ENCODE measurements around the gene PRTG. TPM values are rescaled to one million over a fixed set of nuclear protein-coding genes. Genes with fewer than 3 reads are reported as not detected.

The PRTG gene

GRCh38 chr15:55564347-55565145 is 178.4 kb downstream of the PRTG start:
- Histone ChIP-seq H3K4me1 (ENCODE audit: control insufficient read depth, insufficient read depth, low read depth, low read length) (no peaks in the 10 kb centered on the region), H3K18ac (ENCODE audit: low read depth in 1 of 2, low read length in 2 of 2) (no peak overlapping the region), H3K27me3 (ENCODE audit: control insufficient read depth in 1 of 2, insufficient read depth in 1 of 2, low read length in 2 of 2) (no peaks in the 10 kb centered on the region), H4K8ac (ENCODE audit: low read length) (no peak overlapping the region), H3K27ac (ENCODE audit: low read length, poor library complexity, severe bottlenecking) (no peak overlapping the region), H3K23ac (ENCODE audit: low read length in 2 of 2) (no peak overlapping the region), H3K14ac (ENCODE audit: low read length in 2 of 2) (no peak overlapping the region), H3K4ac (ENCODE audit: low read depth in 1 of 2, low read length in 2 of 2) (no peak overlapping the region), H3K4me3 (ENCODE audit: insufficient read depth in 1 of 2, low read depth in 1 of 2, low read length in 2 of 2) (no peak overlapping the region), H2BK15ac (ENCODE audit: low read depth, poor library complexity, severe bottlenecking) (no peak overlapping the region), H2BK5ac (ENCODE audit: low read depth, low read length, poor library complexity, severe bottlenecking) (no peak overlapping the region), H2AFZ (ENCODE audit: low read depth, low read length) (no peak overlapping the region), H4K91ac (ENCODE audit: low read length) (no peak overlapping the region), H3K9ac (ENCODE audit: low read length) (no peak overlapping the region), H3K4me2 (ENCODE audit: low read length, poor library complexity, severe bottlenecking) (no peak overlapping the region), H3K9me3 (ENCODE audit: control insufficient read depth, low read length) (peaks cover 2% of the 10 kb centered on the region), H3K79me1 (replicated peaks; ENCODE audit: low read length, poor library complexity, severe bottlenecking) (peaks cover 16% of the 10 kb centered on the region), H2BK12ac (ENCODE audit: low read length in 2 of 2) (no peak overlapping the region), H2BK120ac (ENCODE audit: low read depth, low read length) (no peak overlapping the region), H3K36me3 (ENCODE audit: control insufficient read depth in 1 of 2, insufficient read depth in 2 of 2, low read depth in 1 of 2, low read length in 2 of 2) (no peaks in the 10 kb centered on the region), H2AK5ac (ENCODE audit: low read length, severe bottlenecking) (no peak overlapping the region)
- WGBS, result 100% methylated on average over 2 of the region's 2 CpGs
- no peak for DNase-seq

DNA sequence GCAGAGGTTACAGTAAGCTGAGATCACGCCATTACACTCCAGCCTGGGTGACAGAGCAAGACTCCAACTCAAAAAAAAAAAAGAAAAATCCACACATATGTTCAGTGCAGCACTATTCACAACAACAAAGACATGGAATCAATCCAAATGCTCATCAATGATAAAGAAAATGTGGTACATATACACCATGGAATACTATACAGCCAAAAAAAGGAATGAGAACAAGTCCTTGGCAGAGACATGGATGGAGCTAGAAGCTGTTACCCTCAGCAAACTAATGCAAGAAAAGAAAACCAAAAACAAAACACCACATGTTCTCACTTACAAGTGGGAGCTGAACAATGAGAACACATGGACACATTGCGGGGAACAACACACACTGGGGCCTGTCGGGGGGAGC is 180.4 kb downstream of the PRTG start:
- H3K79me1 ChIP-seq (replicated peaks; ENCODE audit: low read length, poor library complexity, severe bottlenecking), result peaks cover 15% of the 10 kb centered on the region
- H3K23ac ChIP-seq (ENCODE audit: low read length in 2 of 2), result no peak overlapping the region
- no peak overlapping the region for H3K4me2 ChIP-seq (ENCODE audit: low read length, poor library complexity, severe bottlenecking)
- no peak overlapping the region for H2AK5ac ChIP-seq (ENCODE audit: low read length, severe bottlenecking)
- H3K4me3 ChIP-seq (ENCODE audit: insufficient read depth in 1 of 2, low read depth in 1 of 2, low read length in 2 of 2), result no peak overlapping the region
- no peaks in the 10 kb centered on the region for H3K4me1 ChIP-seq (ENCODE audit: control insufficient read depth, insufficient read depth, low read depth, low read length)
- no peak overlapping the region for H2BK12ac ChIP-seq (ENCODE audit: low read length in 2 of 2)
- H3K9me3 ChIP-seq (ENCODE audit: control insufficient read depth, low read length), result peaks cover 2% of the 10 kb centered on the region
- WGBS, result 95% methylated on average over 2 of the region's 3 CpGs
- H2BK120ac ChIP-seq (ENCODE audit: low read depth, low read length), result no peak overlapping the region
- H3K18ac ChIP-seq (ENCODE audit: low read depth in 1 of 2, low read length in 2 of 2), result no peak overlapping the region
- H3K36me3 ChIP-seq (ENCODE audit: control insufficient read depth in 1 of 2, insufficient read depth in 2 of 2, low read depth in 1 of 2, low read length in 2 of 2), result no peaks in the 10 kb centered on the region
- DNase-seq, result no peak
- no peak overlapping the region for H2BK5ac ChIP-seq (ENCODE audit: low read depth, low read length, poor library complexity, severe bottlenecking)
- no peak overlapping the region for H3K9ac ChIP-seq (ENCODE audit: low read length)
- H2BK15ac ChIP-seq (ENCODE audit: low read depth, poor library complexity, severe bottlenecking), result no peak overlapping the region
- no peak overlapping the region for H3K4ac ChIP-seq (ENCODE audit: low read depth in 1 of 2, low read length in 2 of 2)
- no peaks in the 10 kb centered on the region for H3K27me3 ChIP-seq (ENCODE audit: control insufficient read depth in 1 of 2, insufficient read depth in 1 of 2, low read length in 2 of 2)
- H4K91ac ChIP-seq (ENCODE audit: low read length), result no peak overlapping the region
- H3K27ac ChIP-seq (ENCODE audit: low read length, poor library complexity, severe bottlenecking), result no peak overlapping the region
- H3K14ac ChIP-seq (ENCODE audit: low read length in 2 of 2), result no peak overlapping the region
- H2AFZ ChIP-seq (ENCODE audit: low read depth, low read length), result no peak overlapping the region
- H4K8ac ChIP-seq (ENCODE audit: low read length), result no peak overlapping the region

Small RNAs within 50 kb of the gene (small RNA-seq; reads per million reads assigned to genes)
- gene AC009997.1 (ENCODE audit: low read depth), result not detected

All from mesenchymal stem cell (in vitro differentiated cells and primary cell).